Activated T-cell treated with anti-CD3 and anti-CD28 coated beads, Interleukin-2, amount 50 U/mL, for 1 hour (primary cell): ENCODE measurements around the gene FNDC3B.

Experiments used
- DNase-seq: peaks from one replicate; pipeline ENCODE4 v3.0.0-alpha.2; 2020

FNDC3B gene

GRCh38 chr3:172441581-172441980 is 402.2 kb downstream of the FNDC3B start:
- DNase-seq, result no peak

GRCh38 chr3:172442606-172443005 is 403.2 kb downstream of the FNDC3B start:
- no peak for DNase-seq

DNA sequence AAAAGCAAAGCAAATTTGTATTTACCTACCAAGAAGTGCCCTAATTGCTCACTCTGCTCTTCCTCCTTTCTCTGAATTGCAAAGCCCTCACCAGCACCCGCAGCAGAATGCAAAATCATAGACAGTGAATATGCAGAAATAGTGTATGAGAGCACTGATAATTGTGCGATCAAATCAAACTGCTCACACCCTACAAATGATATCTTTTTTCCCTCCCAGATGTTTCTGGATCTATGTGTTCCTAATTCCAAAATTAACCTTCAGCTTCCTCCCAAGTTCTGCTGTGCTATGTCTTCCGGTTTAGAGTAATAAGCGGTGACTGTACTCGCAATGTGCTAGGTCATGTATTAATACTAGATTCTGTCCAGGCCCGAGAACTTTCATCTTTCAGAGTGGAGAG is 405.4 kb downstream of the FNDC3B start:
- no peak for DNase-seq

GRCh38 chr3:172446198-172446597 is 406.8 kb downstream of the FNDC3B start:
- no peak for DNase-seq

GRCh38 chr3:172447611-172448579 is 408.5 kb downstream of the FNDC3B start, which contains the start of gene GHSR:
GHSR (minus strand) TSS chr3:172448456; CDS start chr3:172448413, 43 bp downstream.
- DNase-seq, result no peak

GRCh38 chr3:172448661-172449465 is 409.5 kb downstream of the FNDC3B start:
- no peak for DNase-seq

DNA sequence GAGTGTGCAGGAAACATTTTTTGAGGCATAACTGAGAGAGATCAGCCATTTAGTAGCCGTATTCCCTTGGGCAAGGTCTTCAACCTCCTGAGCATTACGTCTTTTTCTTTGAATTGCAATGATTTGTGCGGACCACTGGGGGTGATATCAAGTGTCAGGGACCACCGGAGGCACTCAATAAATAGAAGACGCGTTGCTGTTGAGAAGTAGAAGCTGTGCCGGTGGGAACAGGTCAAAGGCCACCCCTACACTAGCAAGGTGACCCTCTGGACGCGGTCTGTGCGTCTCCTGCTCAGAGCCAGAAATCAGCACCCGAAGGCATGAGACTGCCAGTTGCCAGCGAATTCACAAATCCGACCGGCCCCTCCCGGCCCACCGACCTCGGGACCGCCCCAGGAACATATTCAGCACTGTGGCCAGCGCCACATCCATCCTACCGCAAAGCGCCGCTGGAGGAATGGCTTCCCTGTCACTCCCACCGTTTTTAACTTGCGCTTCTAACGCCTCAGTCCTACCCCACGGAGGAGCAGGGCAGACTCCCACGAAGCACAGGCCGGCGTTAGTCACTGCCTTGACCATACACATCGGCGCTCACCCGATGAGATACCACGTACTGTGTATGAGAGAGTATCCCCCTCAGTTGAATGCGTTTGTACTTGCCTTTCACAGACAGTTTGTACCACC is 410.2 kb downstream of the FNDC3B start:
- DNase-seq, result no peak
